OCI-LY7 (cell line): ENCODE data around the gene CORO2B. TPM values are rescaled to one million over a fixed set of nuclear protein-coding genes. Genes with fewer than 3 reads are reported as not detected.

Experiments
- BruUV-seq: library from RNA; stranded (reverse); fragments of 400-500 nt; replicated peaks from 2 replicates; lab custom pipeline; 2021; lab: Mats Ljungman, UMichigan
- CTCF ChIA-PET: fragments of 300-600 bp; sonication (Branson Sonifier 250); formaldehyde crosslinking; loops from one replicate; lab custom pipeline; 2022; ENCODE audit warnings: antibody characterized with exemption; ENCODE audit not compliant: unreplicated experiment; lab: Charles Lee
- POLR2A ChIA-PET: fragments of 300-600 bp; sonication (Branson Sonifier 250); formaldehyde crosslinking; loops from one replicate; lab custom pipeline; 2022; ENCODE audit warnings: antibody characterized with exemption; lab: Charles Lee
- DNase-seq: peaks from one replicate; pipeline ENCODE4 v3.0.0-alpha.2; 2015; ENCODE audit warnings: low spot score
- H2AFZ ChIP-seq: fragments of 200-600 bp; sonication (generic), shearing (Covaris generic); 2 replicates; pipeline ENCODE4 v1.6.1; 2014; ENCODE audit warnings: mild to moderate bottlenecking, antibody characterized with exemption, low read length, moderate library complexity
- H3K27ac ChIP-seq: fragments of 200-600 bp; sonication (generic); 2 replicates; pipeline ENCODE4 v1.5.1; 2014; ENCODE audit warnings: mixed run types, low read depth, mild to moderate bottlenecking, moderate library complexity, low read length, inconsistent platforms; ENCODE audit not compliant: poor library complexity, severe bottlenecking
- H3K36me3 ChIP-seq: fragments of 200-600 bp; sonication (generic); 2 replicates; pipeline ENCODE4 v1.6.1; 2014; ENCODE audit warnings: mild to moderate bottlenecking, antibody characterized with exemption, low read length, moderate library complexity, mixed read lengths; ENCODE audit not compliant: insufficient read depth
- H3K4me1 ChIP-seq: fragments of 200-600 bp; sonication (generic); 2 replicates; pipeline ENCODE4 v1.5.1; 2014; ENCODE audit warnings: mild to moderate bottlenecking, low read length; ENCODE audit not compliant: insufficient read depth, poor library complexity, severe bottlenecking
- H3K4me2 ChIP-seq: fragments of 200-600 bp; sonication (generic); 2 replicates; pipeline ENCODE4 v1.6.1; 2014; ENCODE audit warnings: mild to moderate bottlenecking, low read length
- H3K4me3 ChIP-seq: fragments of 200-600 bp; sonication (generic); 2 replicates; pipeline ENCODE4 v1.5.1; 2014; ENCODE audit warnings: mild to moderate bottlenecking, low read depth, low read length; ENCODE audit not compliant: poor library complexity, severe bottlenecking
- H3K79me2 ChIP-seq: fragments of 200-600 bp; sonication (generic); 2 replicates; pipeline ENCODE4 v1.6.1; 2016; ENCODE audit warnings: low read depth, mild to moderate bottlenecking, low read length, moderate library complexity, mixed read lengths; ENCODE audit not compliant: insufficient read depth
- H3K9me2 ChIP-seq: fragments of 200-600 bp; sonication (generic); 2 replicates; pipeline ENCODE4 v1.6.1; 2016; ENCODE audit warnings: mild to moderate bottlenecking, low read length, mixed read lengths; ENCODE audit not compliant: insufficient read depth
- H3K9me3 ChIP-seq: fragments of 200-600 bp; sonication (generic); 2 replicates; pipeline ENCODE4 v1.6.1; 2014; ENCODE audit warnings: mild to moderate bottlenecking, mixed run types, low read length, mixed read lengths
- H4K20me1 ChIP-seq: fragments of 200-600 bp; sonication (generic); 2 replicates; pipeline ENCODE4 v1.6.1; 2014; ENCODE audit warnings: mild to moderate bottlenecking, antibody characterized with exemption, low read length, moderate library complexity, mixed read lengths; ENCODE audit not compliant: insufficient read depth
- EZH2phosphoT487 ChIP-seq: fragments of 200-600 bp; sonication (generic); IDR thresholded peaks from 2 replicates; pipeline ENCODE4 v1.6.1; 2018; ENCODE audit warnings: low read depth, borderline replicate concordance, mild to moderate bottlenecking, mixed run types, antibody characterized with exemption, low read length, moderate library complexity, mixed read lengths
- intact Hi-C: fragments of 100-400 bp; cut with micrococcal nuclease; formaldehyde crosslinking; loops from one replicate; pipeline ENCODE4 v1.10.0; 2022; ENCODE audit not compliant: unreplicated experiment
- total RNA-seq, 2 experiments: library from RNA; depleted of rRNA in 1 of 2; stranded (reverse); fragments of >200 nt in 1 of 2; shearing (Covaris generic) in 1 of 2; gene quantifications; 2 replicates each; pipeline ENCODE4 v1.2.3, GENCODE V29; 2014 to 2022
- TF ChIP-seq, protein P1 (sequence below): fragments of 200-600 bp; sonication (generic); conservative IDR thresholded peaks from 2 replicates; pipeline ENCODE4 v1.5.1; 2014; ENCODE audit warnings: mild to moderate bottlenecking, antibody characterized with exemption, low read length, moderate library complexity, mixed read lengths

CORO2B gene
- total RNA-seq, 2 experiments from 2014 or later: 7.4 to 12.5 TPM

DNA sequence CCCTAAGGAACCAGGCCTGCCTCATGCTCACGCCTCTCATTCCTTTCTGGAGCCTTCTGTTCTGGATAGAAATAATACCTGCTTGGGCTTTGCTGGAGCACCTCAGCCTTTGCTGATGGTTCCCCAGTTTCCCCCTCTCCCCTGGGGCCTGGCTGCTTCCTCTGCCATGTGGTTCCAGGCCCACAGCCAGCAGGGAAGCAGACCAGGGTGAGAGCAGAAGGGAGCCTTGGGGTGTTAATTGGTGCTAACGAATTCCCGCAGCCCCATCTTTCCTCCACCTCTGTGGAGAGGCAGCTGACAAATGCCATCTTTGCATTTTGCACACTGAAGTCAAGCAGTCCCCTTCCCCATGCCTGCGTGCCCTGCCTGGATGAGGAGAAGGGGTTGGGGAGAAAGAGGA, 13.1 kb upstream of the CORO2B start:
- H3K9me3 ChIP-seq: no peaks in the 10 kb centered on the region
- intact Hi-C loops: no loop called here
- no peak overlapping the region for H3K27ac ChIP-seq
- POLR2A ChIA-PET: no interaction called here
- CTCF ChIA-PET: no interaction called here
- H4K20me1 ChIP-seq: no peaks in the 10 kb centered on the region
- no peaks in the 10 kb centered on the region for H3K9me2 ChIP-seq
- H3K4me3 ChIP-seq: no peak overlapping the region
- no peak overlapping the region for H3K4me2 ChIP-seq
- H3K4me1 ChIP-seq: peaks cover 15% of the 10 kb centered on the region
- H2AFZ ChIP-seq: no peak overlapping the region
- no TSS peak for BruUV-seq
- no peak for DNase-seq
- H3K79me2 ChIP-seq: peaks cover 7% of the 10 kb centered on the region; the same call in 1 of the 2 replicates
- H3K36me3 ChIP-seq: peaks cover 6% of the 10 kb centered on the region; the same call in 1 of the 2 replicates
- TF ChIP-seq EZH2phosphoT487: no peak
- TF ChIP-seq, protein P1, sequence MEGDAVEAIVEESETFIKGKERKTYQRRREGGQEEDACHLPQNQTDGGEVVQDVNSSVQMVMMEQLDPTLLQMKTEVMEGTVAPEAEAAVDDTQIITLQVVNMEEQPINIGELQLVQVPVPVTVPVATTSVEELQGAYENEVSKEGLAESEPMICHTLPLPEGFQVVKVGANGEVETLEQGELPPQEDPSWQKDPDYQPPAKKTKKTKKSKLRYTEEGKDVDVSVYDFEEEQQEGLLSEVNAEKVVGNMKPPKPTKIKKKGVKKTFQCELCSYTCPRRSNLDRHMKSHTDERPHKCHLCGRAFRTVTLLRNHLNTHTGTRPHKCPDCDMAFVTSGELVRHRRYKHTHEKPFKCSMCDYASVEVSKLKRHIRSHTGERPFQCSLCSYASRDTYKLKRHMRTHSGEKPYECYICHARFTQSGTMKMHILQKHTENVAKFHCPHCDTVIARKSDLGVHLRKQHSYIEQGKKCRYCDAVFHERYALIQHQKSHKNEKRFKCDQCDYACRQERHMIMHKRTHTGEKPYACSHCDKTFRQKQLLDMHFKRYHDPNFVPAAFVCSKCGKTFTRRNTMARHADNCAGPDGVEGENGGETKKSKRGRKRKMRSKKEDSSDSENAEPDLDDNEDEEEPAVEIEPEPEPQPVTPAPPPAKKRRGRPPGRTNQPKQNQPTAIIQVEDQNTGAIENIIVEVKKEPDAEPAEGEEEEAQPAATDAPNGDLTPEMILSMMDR: no peak

DNA sequence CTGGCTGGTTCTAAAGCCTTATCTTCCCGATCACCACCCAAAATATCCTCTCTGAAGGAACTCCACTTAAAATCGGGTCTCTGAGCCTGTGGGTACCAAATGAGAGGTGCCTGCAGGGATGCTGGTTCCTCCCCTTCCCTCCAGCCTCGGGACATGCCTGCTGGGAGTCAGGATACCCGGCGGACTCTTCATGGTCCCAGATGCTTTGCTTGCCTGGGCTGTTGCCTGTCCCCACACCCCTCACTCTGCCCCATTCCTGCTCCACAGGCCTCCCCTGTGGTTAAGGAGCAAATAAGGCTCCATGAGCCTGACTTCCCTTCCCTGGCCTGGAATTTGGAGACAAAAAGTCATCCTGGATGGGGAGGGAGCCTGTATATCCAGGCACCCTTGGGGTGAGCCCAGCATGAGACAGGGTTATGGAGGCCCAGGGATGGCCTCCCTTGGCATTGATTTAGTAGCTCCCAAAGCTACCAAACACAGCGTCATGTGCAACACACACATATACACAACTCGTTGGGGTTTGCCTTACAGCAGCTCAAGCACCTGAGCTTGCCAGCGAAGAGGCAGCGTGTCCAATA, 12.3 kb upstream of the CORO2B start:
- H3K79me2 ChIP-seq: peaks cover under 1% of the 10 kb centered on the region; the same call in 1 of the 2 replicates
- peaks cover 15% of the 10 kb centered on the region for H3K4me1 ChIP-seq
- H3K36me3 ChIP-seq: peaks cover 6% of the 10 kb centered on the region; the same call in 1 of the 2 replicates
- no peak overlapping the region for H3K4me3 ChIP-seq
- BruUV-seq: no TSS peak
- no peak overlapping the region for H3K27ac ChIP-seq
- CTCF ChIA-PET: no interaction called here
- H3K9me3 ChIP-seq: no peaks in the 10 kb centered on the region
- no peaks in the 10 kb centered on the region for H4K20me1 ChIP-seq
- TF ChIP-seq, protein P1: no peak
- no peak for TF ChIP-seq EZH2phosphoT487
- H2AFZ ChIP-seq: no peak overlapping the region
- no peak for DNase-seq
- H3K4me2 ChIP-seq: no peak overlapping the region
- POLR2A ChIA-PET: interaction anchor here (1.1 kb wide), 1 partner anchor 10 kb away, joined by 4 read pairs; no protein-coding TSS in a partner anchor
- no peaks in the 10 kb centered on the region for H3K9me2 ChIP-seq
- intact Hi-C loops: no loop called here

DNA sequence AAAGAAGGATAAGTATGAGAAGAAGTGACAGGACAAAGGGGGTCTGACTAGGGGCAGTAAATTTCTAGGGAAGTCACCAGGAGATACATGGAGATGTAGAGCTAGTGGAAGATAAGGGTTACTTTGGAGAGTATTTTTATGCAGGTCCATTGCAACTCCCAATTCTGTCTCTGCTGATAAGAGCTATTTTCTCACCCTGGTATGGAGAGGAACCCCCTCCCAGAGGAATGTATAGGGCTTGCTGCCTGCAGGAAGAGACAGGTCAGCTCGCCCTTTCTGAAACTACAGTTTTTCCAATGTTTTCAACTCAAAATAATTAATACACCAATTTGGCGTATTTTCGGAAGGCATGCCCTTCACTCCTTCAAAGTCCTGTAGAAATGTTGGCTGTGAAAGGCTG, 11.4 kb upstream of the CORO2B start:
- TF ChIP-seq, protein P1: no peak
- no peak for TF ChIP-seq EZH2phosphoT487

More for the DNA sequence above, 11.4 kb upstream of the CORO2B start:
- intact Hi-C loops: no loop called here
- POLR2A ChIA-PET: interaction anchor here (1.0 to 1.1 kb wide), 2 partner anchors 9 to 21 kb away, joined by 3 to 4 read pairs; no protein-coding TSS in a partner anchor
- H3K9me2 ChIP-seq: no peaks in the 10 kb centered on the region
- peaks cover 16% of the 10 kb centered on the region for H3K4me1 ChIP-seq
- no peak for DNase-seq
- BruUV-seq: no TSS peak
- no peak overlapping the region for H2AFZ ChIP-seq
- CTCF ChIA-PET: no interaction called here
- H3K9me3 ChIP-seq: no peaks in the 10 kb centered on the region
- H3K36me3 ChIP-seq: peaks cover 6% of the 10 kb centered on the region; the same call in 1 of the 2 replicates
- no peak overlapping the region for H3K4me2 ChIP-seq
- H4K20me1 ChIP-seq: no peaks in the 10 kb centered on the region
- no peaks in the 10 kb centered on the region for H3K79me2 ChIP-seq
- H3K27ac ChIP-seq: no peak overlapping the region
- H3K4me3 ChIP-seq: no peak overlapping the region
